C1 segment of cervical spinal cord (tissue), 14 donors: ENCODE results near the gene SH3BGR.
A peak's percentile ranks its signal among the peaks of the same experiment; 100 is the strongest.

Source experiments
- DNase-seq, 14 donors: peaks; one replicate each; lab custom pipeline; 2025; lab: John Stamatoyannopoulos, UW

The SH3BGR gene

GRCh38 chr21:39511102-39511501 lies 59.3 kb downstream of the SH3BGR start:
- DNase-seq = no peak

GRCh38 chr21:39513735-39514134 lies 62.0 kb downstream of the SH3BGR start:
- DNase-seq = no peak

GRCh38 chr21:39515684-39516472 lies 64.1 kb downstream of the SH3BGR start:
- DNase-seq = no peak

GRCh38 chr21:39518055-39518846 lies 66.5 kb downstream of the SH3BGR start:
- DNase-seq = peak in 7 of 14 donors; percentile 7 to 30 (median 15)

- no peak for DNase-seq
These were observed 67.1 kb downstream of the SH3BGR start for GRCh38 chr21:39518847-39519210.

- no peak for DNase-seq
These were observed 68.1 kb downstream of the SH3BGR start for GRCh38 chr21:39519835-39520234.

GRCh38 chr21:39523399-39523798 lies 71.6 kb downstream of the SH3BGR start:
- peak in 1 of 14 donors; percentile 5 for DNase-seq

- DNase-seq = peak in 1 of 14 donors; percentile 20
These were observed 72.1 kb downstream of the SH3BGR start for GRCh38 chr21:39523915-39524314.

- DNase-seq = peak in 5 of 14 donors; percentile 7 to 13 (median 9)
These were observed 73.4 kb downstream of the SH3BGR start for GRCh38 chr21:39525129-39525528.

- DNase-seq = no peak
These were observed 73.8 kb downstream of the SH3BGR start for GRCh38 chr21:39525601-39526000.

GRCh38 chr21:39527067-39527595 lies 75.4 kb downstream of the SH3BGR start:
- no peak for DNase-seq

GRCh38 chr21:39527664-39528381 lies 76.1 kb downstream of the SH3BGR start:
- no peak for DNase-seq

GRCh38 chr21:39529026-39529425 lies 77.3 kb downstream of the SH3BGR start:
- no peak for DNase-seq

GRCh38 chr21:39531064-39531463 lies 79.3 kb downstream of the SH3BGR start:
- no peak for DNase-seq

GRCh38 chr21:39531840-39532239 lies 80.1 kb downstream of the SH3BGR start:
- no peak for DNase-seq

- no peak for DNase-seq
These were observed 82.0 kb downstream of the SH3BGR start for GRCh38 chr21:39533545-39534380.

GRCh38 chr21:39535646-39536437 lies 84.1 kb downstream of the SH3BGR start:
- no peak for DNase-seq

GRCh38 chr21:39536835-39537234 lies 85.1 kb downstream of the SH3BGR start:
- no peak for DNase-seq

GRCh38 chr21:39537571-39537970 lies 85.8 kb downstream of the SH3BGR start:
- no peak for DNase-seq

GRCh38 chr21:39538453-39539042 lies 86.8 kb downstream of the SH3BGR start:
- no peak for DNase-seq
